Measurements from ENCODE around the gene POLR2E. TPM values are rescaled to one million over a fixed set of nuclear protein-coding genes. Genes with fewer than 3 reads are reported as not detected.

POLR2E gene
- total and polyA plus RNA-seq, 9 of the 15 experiments (the other 6 are each of a cell fraction or from before 2014, with no cell fraction given): 3.4 to 413 (median 244) TPM

DNA sequence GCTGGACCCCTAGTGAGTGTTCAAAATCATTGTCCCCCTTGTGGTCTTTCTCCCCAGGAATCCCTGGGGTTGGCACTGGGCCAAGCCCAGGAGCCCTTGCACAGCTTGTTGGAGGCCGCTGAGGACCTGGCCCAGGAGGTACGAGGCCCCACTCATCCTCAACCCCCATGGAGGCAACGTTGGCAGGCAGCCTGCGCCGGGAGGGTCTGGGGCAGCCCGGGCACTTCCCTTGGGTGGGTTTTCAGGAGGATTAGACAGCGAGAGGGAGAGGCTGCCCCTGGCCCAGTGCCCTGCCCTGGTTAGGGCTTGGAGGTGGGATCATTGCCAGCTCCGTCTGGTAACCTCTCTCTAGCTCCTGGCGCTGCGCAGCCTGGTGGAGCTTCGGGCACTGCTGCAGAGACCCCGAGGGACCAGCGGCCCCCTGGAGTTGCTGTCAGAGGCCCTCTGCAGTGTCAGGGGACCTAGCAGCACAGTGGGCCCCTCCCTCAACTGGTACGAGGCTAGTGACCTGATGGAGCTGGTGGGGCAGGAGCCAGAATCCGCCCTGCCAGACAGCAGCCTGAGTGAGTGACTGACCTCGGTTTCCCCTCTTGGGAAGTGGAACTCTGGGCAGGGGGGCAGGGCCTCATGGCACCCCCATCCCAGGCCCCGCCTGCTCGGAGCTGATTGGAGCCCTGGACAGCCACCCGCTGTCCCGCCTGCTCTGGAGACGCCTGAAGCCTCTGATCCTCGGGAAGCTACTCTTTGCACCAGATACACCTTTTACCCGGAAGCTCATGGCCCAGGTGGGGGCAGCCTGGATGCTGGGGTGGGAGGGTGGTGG, 52.3 kb downstream of the POLR2E start:
- no peak for ATAC-seq
- peak in 1 of 4 experiments; percentile 48 for DNase-seq (ENCODE audit: extremely low read depth in 1 of 4, low spot score in 3 of 4)
- 0 out of 2 replicates have a peak, but pooled peaks have one; percentile 23 for TF ChIP-seq SP1 (CRISPR knock-in tag; IDR thresholded peaks at IDR 0.05)
- no peak for TF ChIP-seq MAZ (CRISPR knock-in tag; conservative IDR thresholded peaks at IDR 0.05 in 1 of 2, IDR thresholded peaks at IDR 0.05 in 1 of 2)
- TF ChIP-seq CHD2 (IDR thresholded peaks at IDR 0.05; ENCODE audit: low read depth, low read length): no peak
- peak in 1 of 2 experiments; percentile 19 for TF ChIP-seq E2F6 (IDR thresholded peaks at IDR 0.05; ENCODE audit: borderline replicate concordance in 1 of 2, extremely low read depth in 1 of 2, insufficient read depth in 1 of 2, insufficient read length in 1 of 2, low read depth in 1 of 2, low read length in 1 of 2, poor library complexity in 1 of 2, severe bottlenecking in 1 of 2)
- TF ChIP-seq ZZZ3 (IDR thresholded peaks at IDR 0.05): no peak
- no peak for TF ChIP-seq CBX2 (IDR thresholded peaks at IDR 0.05; ENCODE audit: insufficient read depth, low read length, poor library complexity, severe bottlenecking)
- TF ChIP-seq NFIC (IDR thresholded peaks at IDR 0.05): peak; percentile 100
- TF ChIP-seq BDP1 (IDR thresholded peaks at IDR 0.05; ENCODE audit: insufficient read depth, insufficient read length): no peak
- TF ChIP-seq POLR2AphosphoS5 (IDR thresholded peaks at IDR 0.05; ENCODE audit: control insufficient read depth, insufficient read depth, low read depth, low read length): 0 out of 2 replicates have a peak, but pooled peaks have one; percentile 7
- TF ChIP-seq MBD2 (IDR thresholded peaks at IDR 0.05; ENCODE audit: borderline replicate concordance, low read depth): no peak
- TF ChIP-seq AFF4 (CRISPR knock-in tag; IDR thresholded peaks at IDR 0.05): 0 out of 2 replicates have a peak, but pooled peaks have one; percentile 0
- peak; percentile 48; the same call in 1 of the 2 replicates for TF ChIP-seq ETV5 (CRISPR knock-in tag; IDR thresholded peaks at IDR 0.05; ENCODE audit: low read depth)
- TF ChIP-seq MTA1 (IDR thresholded peaks at IDR 0.05; ENCODE audit: borderline replicate concordance): no peak
- TF ChIP-seq NFIX (CRISPR knock-in tag; IDR thresholded peaks at IDR 0.05; ENCODE audit: low read depth): peak; percentile 92
- no peak for TF ChIP-seq CGGBP1 (CRISPR knock-in tag; IDR thresholded peaks at IDR 0.05)
- no peak for TF ChIP-seq U2AF2 (optimal IDR thresholded peaks at IDR 0.05; ENCODE audit: low read depth, low read length)

More for the DNA sequence above, 52.3 kb downstream of the POLR2E start:
- no peaks in the 10 kb centered on the region for H3K9me1 ChIP-seq (ENCODE audit: control insufficient read depth, insufficient read depth, low read length)
- TSS peak; percentile 16 for BruUV-seq (replicated peaks)
- intact Hi-C loops (cut with micrococcal nuclease): loop anchor here (1.0 to 5.0 kb wide), 3 partner anchors 15 to 59 kb away; partner anchors contain the start of gene GPX4
- peak overlapping the region; percentile 92 for H3K4me2 ChIP-seq (ENCODE audit: insufficient read depth, low read length)
- peaks cover 34 to 84% of the 10 kb centered on the region in 2 experiments for H3K4me1 ChIP-seq (replicated peaks in 1 of 2; ENCODE audit: control insufficient read depth in 2 of 2, insufficient read depth in 2 of 2, low read length in 2 of 2)
- H4K20me1 ChIP-seq (replicated peaks; ENCODE audit: control insufficient read depth, insufficient read depth, low read length): no peaks in the 10 kb centered on the region
- H3K36me3 ChIP-seq (ENCODE audit: control insufficient read depth, insufficient read depth, low read length): peaks cover 48% of the 10 kb centered on the region; the same call in 2 of the 3 replicates
- POLR2A ChIA-PET: interaction anchor here (0.6 to 11.0 kb wide), 5 partner anchors 13 to 476 kb away, joined by 3 to 176 read pairs (median 8); partner anchors contain the start of genes CNN2 and RNU6-2
- peak overlapping the region; percentile 72 for H3K27ac ChIP-seq (ENCODE audit: extremely low read depth, low read depth, low read length)
- H2AFZ ChIP-seq (ENCODE audit: low read depth, low read length): no peak overlapping the region
- peaks cover 46% of the 10 kb centered on the region for H3K79me2 ChIP-seq (ENCODE audit: control insufficient read depth, insufficient read depth, low read length)
- WGBS (ENCODE audit: insufficient coverage, low coverage, missing lambda C conversion rate): 73% methylated on average over 16 of the region's 23 CpGs
- no peaks in the 10 kb centered on the region for H3K9me3 ChIP-seq (replicated peaks; ENCODE audit: control insufficient read depth, insufficient read depth, low read depth, low read length)
- FAIRE-seq: no peak
- peak overlapping the region; percentile 55 for H3K4me3 ChIP-seq
- H3K27me3 ChIP-seq (ENCODE audit: control insufficient read depth in 2 of 2, insufficient read depth in 2 of 2, low read length in 2 of 2): no peaks in the 10 kb centered on the region
- CTCF ChIA-PET (ENCODE audit: low intra/inter-chr PET ratio): no interaction called here
- in situ Hi-C loops (cut with MboI): no loop called here
- peak overlapping the region; percentile 64 to 91 for H3K9ac ChIP-seq (ENCODE audit: insufficient read depth in 1 of 2, low read depth in 2 of 2, low read length in 2 of 2)

Data from K562 (cell line).